HFF-Myc (cell line): Measurements from ENCODE around the gene ZGPAT.

ENCODE experiments used
- DNase-seq: peaks from one replicate; pipeline ENCODE4 v3.0.0-alpha.2; 2011; ENCODE audit warnings: low read depth; ENCODE audit errors: extremely low read depth
- H3K4me3 ChIP-seq: replicated peaks from 2 replicates; pipeline ENCODE4 v1.5.1; 2011; ENCODE audit warnings: low read depth, mild to moderate bottlenecking, control low read depth, low read length
- CTCF ChIP-seq: IDR thresholded peaks from 2 replicates; pipeline ENCODE4 v1.5.1; 2012; ENCODE audit warnings: mild to moderate bottlenecking, low read depth, low read length, control low read depth; ENCODE audit errors: missing control alignments

The ZGPAT gene

GRCh38 chr20:63689046-63690002 lies 18.5 kb upstream of the ZGPAT start:
- no peak for TF ChIP-seq CTCF
- no peak for DNase-seq

GRCh38 chr20:63690003-63690897 lies 17.6 kb upstream of the ZGPAT start:
- no peak overlapping the region for H3K4me3 ChIP-seq
- no peak for DNase-seq
- no peak for TF ChIP-seq CTCF

More at GRCh38 chr20:63689046-63690002, 18.5 kb upstream of the ZGPAT start:
- H3K4me3 ChIP-seq, result no peak overlapping the region

GRCh38 chr20:63690898-63691710 lies 16.7 kb upstream of the ZGPAT start:
- no peak for DNase-seq
- no peak for TF ChIP-seq CTCF
- H3K4me3 ChIP-seq, result no peak overlapping the region

GRCh38 chr20:63691711-63692435 lies 16.0 kb upstream of the ZGPAT start:
- no peak for TF ChIP-seq CTCF
- DNase-seq, result no peak
- H3K4me3 ChIP-seq, result no peak overlapping the region

- no peak overlapping the region for H3K4me3 ChIP-seq
- no peak for DNase-seq
- TF ChIP-seq CTCF, result peak; percentile 5
These were observed 15.3 kb upstream of the ZGPAT start for GRCh38 chr20:63692436-63693082.
